Fibroblast of lung (primary cell): ENCODE results near the gene BMP4. TPM values are rescaled to one million over a fixed set of nuclear protein-coding genes. Genes with fewer than 3 reads are reported as not detected.

Experiments
- DNase-seq, 2 donors: peaks; one replicate each; pipeline versions ENCODE4 v3.0.0 to v3.0.0-alpha.2; 2010; ENCODE audit warnings: low read depth in 2 of 2
- H2AFZ ChIP-seq: 2 replicates; pipeline ENCODE4 v1.5.1; 2012; ENCODE audit warnings: low read length, control low read depth, inconsistent platforms
- H3K27ac ChIP-seq: 2 replicates; pipeline ENCODE4 v1.5.1; 2011; ENCODE audit warnings: low read length, control low read depth; ENCODE audit not compliant: insufficient read depth
- H3K27me3 ChIP-seq: 2 replicates; pipeline ENCODE4 v1.5.1; 2011; ENCODE audit warnings: mild to moderate bottlenecking, low read length; ENCODE audit not compliant: control insufficient read depth, insufficient read depth
- H3K36me3 ChIP-seq: 2 replicates; pipeline ENCODE4 v1.5.1; 2011; ENCODE audit warnings: low read length; ENCODE audit not compliant: control insufficient read depth, insufficient read depth
- H3K4me1 ChIP-seq: 2 replicates; pipeline ENCODE4 v1.5.1; 2011; ENCODE audit warnings: low read length; ENCODE audit not compliant: control insufficient read depth, insufficient read depth; ENCODE audit errors: extremely low read depth
- H3K4me2 ChIP-seq: 2 replicates; pipeline ENCODE4 v1.5.1; 2011; ENCODE audit warnings: low read length, control low read depth; ENCODE audit not compliant: insufficient read depth; ENCODE audit errors: extremely low read depth
- H3K4me3 ChIP-seq, 4 experiments: fragments of 200-600 bp in 1 of 4; sonication (generic) in 1 of 4; replicated peaks in 1 of 4; 2 replicates each; pipeline ENCODE4 v1.5.1; 2011 to 2016; ENCODE audit warnings: low read length in 4 of 4, low read depth in 3 of 4, mild to moderate bottlenecking in 3 of 4, control low read depth in 2 of 4, inconsistent platforms in 1 of 4, mixed read lengths in 1 of 4; ENCODE audit not compliant: insufficient read depth in 1 of 4; ENCODE audit errors: control extremely low read depth in 1 of 4
- H3K79me2 ChIP-seq: 2 replicates; pipeline ENCODE4 v1.5.1; 2012; ENCODE audit warnings: mild to moderate bottlenecking, low read length, inconsistent platforms; ENCODE audit not compliant: control insufficient read depth, insufficient read depth
- H3K9ac ChIP-seq: 2 replicates; pipeline ENCODE4 v1.5.1; 2011; ENCODE audit warnings: mild to moderate bottlenecking, low read length, control low read depth; ENCODE audit not compliant: insufficient read depth
- H3K9me3 ChIP-seq: 2 replicates; pipeline ENCODE4 v1.5.1; 2012; ENCODE audit warnings: low read depth, low read length; ENCODE audit not compliant: control insufficient read depth, insufficient read depth
- H4K20me1 ChIP-seq: 2 replicates; pipeline ENCODE4 v1.5.1; 2011; ENCODE audit warnings: low read length; ENCODE audit not compliant: control insufficient read depth, insufficient read depth; ENCODE audit errors: extremely low read depth
- CTCF ChIP-seq, 2 donors: IDR thresholded peaks in 1 of 2; conservative IDR thresholded peaks in 1 of 2; 1 replicate in 1 of 2; 2 replicates in 1 of 2; pipeline ENCODE4 v1.5.1; 2011 to 2012; ENCODE audit warnings: low read length in 2 of 2, control low read depth in 1 of 2, inconsistent platforms in 1 of 2, low read depth in 1 of 2, mild to moderate bottlenecking in 1 of 2
- EZH2 ChIP-seq: IDR thresholded peaks from 2 replicates; pipeline ENCODE4 v1.5.1; 2012; ENCODE audit warnings: low read length, control low read depth, mild to moderate bottlenecking; ENCODE audit errors: missing control alignments
- polyA plus RNA-seq, 2 donors: library from polyadenylated mRNA; depleted of rRNA in 1 of 2; stranded (reverse) in 1 of 2; unstranded in 1 of 2; fragments of >200 nt; gene quantifications; 2 replicates each; pipeline ENCODE4 v1.2.1, GENCODE V29; 2011 to 2012; ENCODE audit warnings: missing spikeins in 1 of 2
- total RNA-seq: library from RNA; depleted of rRNA; stranded (reverse); fragments of >200 nt; gene quantifications from 2 replicates; pipeline ENCODE4 v1.2.1, GENCODE V29; 2014

The BMP4 gene
- total and polyA plus RNA-seq, 2 donors (not counting 1 experiment from before 2014, with no cell fraction given) = 11.4 to 77.5 TPM

- H3K4me2 ChIP-seq = no peak overlapping the region
- H3K27me3 ChIP-seq = no peaks in the 10 kb centered on the region
- no peaks in the 10 kb centered on the region for H3K36me3 ChIP-seq
- H4K20me1 ChIP-seq = no peaks in the 10 kb centered on the region
- H3K4me3 ChIP-seq = no peak overlapping the region
- H3K9ac ChIP-seq = no peak overlapping the region
- no peaks in the 10 kb centered on the region for H3K9me3 ChIP-seq
- TF ChIP-seq EZH2 (no peak), CTCF (conservative IDR thresholded peaks at IDR 0.05 in 1 of 2, IDR thresholded peaks at IDR 0.05 in 1 of 2; ENCODE audit: low read depth in 1 of 2, low read length in 2 of 2) (no peak)
- no peaks in the 10 kb centered on the region for H3K79me2 ChIP-seq
- no peak overlapping the region for H3K27ac ChIP-seq
- no peak overlapping the region for H2AFZ ChIP-seq
- no peak for DNase-seq
- H3K4me1 ChIP-seq = no peaks in the 10 kb centered on the region
Measured at GRCh38 chr14:53971521-53971920, 14.9 kb upstream of the BMP4 start.

GRCh38 chr14:53969326-53969725 lies 12.7 kb upstream of the BMP4 start:
- Histone ChIP-seq H3K79me2 (no peaks in the 10 kb centered on the region), H3K36me3 (no peaks in the 10 kb centered on the region), H2AFZ (no peak overlapping the region), H3K9ac (no peak overlapping the region), H3K4me2 (no peak overlapping the region), H3K4me1 (no peaks in the 10 kb centered on the region), H3K27me3 (peaks cover 3% of the 10 kb centered on the region), H3K9me3 (no peaks in the 10 kb centered on the region), H3K27ac (no peak overlapping the region), H3K4me3 (no peak overlapping the region), H4K20me1 (no peaks in the 10 kb centered on the region)
- DNase-seq = no peak
- TF ChIP-seq EZH2 = no peak
- no peak for TF ChIP-seq CTCF (conservative IDR thresholded peaks at IDR 0.05 in 1 of 2, IDR thresholded peaks at IDR 0.05 in 1 of 2; ENCODE audit: low read depth in 1 of 2, low read length in 2 of 2)

- H3K27me3 ChIP-seq = peaks cover 3% of the 10 kb centered on the region
- H3K4me3 ChIP-seq = no peak overlapping the region
- TF ChIP-seq CTCF (conservative IDR thresholded peaks at IDR 0.05 in 1 of 2, IDR thresholded peaks at IDR 0.05 in 1 of 2; ENCODE audit: low read depth in 1 of 2, low read length in 2 of 2) (no peak), EZH2 (no peak)
- H3K36me3 ChIP-seq = no peaks in the 10 kb centered on the region
- H3K9me3 ChIP-seq = no peaks in the 10 kb centered on the region
- no peak overlapping the region for H3K4me2 ChIP-seq
- no peak overlapping the region for H2AFZ ChIP-seq
- H3K79me2 ChIP-seq = no peaks in the 10 kb centered on the region
- H4K20me1 ChIP-seq = no peaks in the 10 kb centered on the region
- no peak for DNase-seq
- no peaks in the 10 kb centered on the region for H3K4me1 ChIP-seq
- no peak overlapping the region for H3K27ac ChIP-seq
- H3K9ac ChIP-seq = no peak overlapping the region
Measured at GRCh38 chr14:53968726-53969125, 12.1 kb upstream of the BMP4 start.
